HEK293 (cell line): Measurements from ENCODE around the gene CDH1.
"Not testable (repeated sequence)": the region's sequence is repeated elsewhere in the genome, so short reads cannot be mapped to it uniquely, and the experiment has no call there.

Experiments
- CTCF ChIA-PET: fragments of 350-600 bp; formaldehyde crosslinking; extraction: SDS; loops from one replicate; lab custom pipeline; 2021; ENCODE audit warnings: antibody characterized with exemption; lab: Yijun Ruan, JAX
- POLR2A ChIA-PET: fragments of 300-600 bp; formaldehyde crosslinking; extraction: SDS; loops from one replicate; lab custom pipeline; 2020; ENCODE audit warnings: antibody characterized with exemption, inconsistent platforms; lab: Yijun Ruan, JAX
- H3K27ac ChIP-seq: fragments of 200-500 bp; sonication (Bioruptor generic); 2 replicates; pipeline ENCODE4 v1.5.1; 2014; ENCODE audit warnings: low read depth, low read length, control low read depth, inconsistent platforms; ENCODE audit errors: extremely low read depth
- H3K36me3 ChIP-seq, 2 experiments: fragments of 200-500 bp in 1 of 2; sonication (Bioruptor generic) in 1 of 2; 1 replicate in 1 of 2; 2 replicates in 1 of 2; pipeline ENCODE4 v1.5.1; 2014 to 2017; ENCODE audit warnings: inconsistent platforms in 2 of 2, low read length in 2 of 2; ENCODE audit not compliant: control insufficient read depth in 2 of 2, insufficient read depth in 1 of 2
- H3K4me1 ChIP-seq: fragments of 200-500 bp; sonication (Bioruptor generic); 2 replicates; pipeline ENCODE4 v1.5.1; 2014; ENCODE audit warnings: mild to moderate bottlenecking, low read length, inconsistent platforms; ENCODE audit not compliant: control insufficient read depth, insufficient read depth
- H3K4me3 ChIP-seq: 2 replicates; pipeline ENCODE4 v1.5.1; 2011; ENCODE audit warnings: low read depth, mild to moderate bottlenecking, control low read depth, low read length, moderate library complexity
- H3K9me3 ChIP-seq: fragments of 200-500 bp; sonication (Bioruptor generic); 2 replicates; pipeline ENCODE4 v1.5.1; 2014; ENCODE audit warnings: low read depth, low read length, inconsistent platforms; ENCODE audit not compliant: control insufficient read depth, insufficient read depth
- KLF10 ChIP-seq: fragments of 450-650 bp; IDR thresholded peaks from 2 replicates; pipeline ENCODE4 v1.5.1; 2018; ENCODE audit warnings: missing biosample characterization, mild to moderate bottlenecking, missing genetic modification characterization
- KLF16 ChIP-seq: fragments of 450-650 bp; formaldehyde crosslinking; IDR thresholded peaks from 2 replicates; pipeline ENCODE4 v1.5.1; 2017; ENCODE audit warnings: missing biosample characterization, missing genetic modification characterization
- PRDM1 ChIP-seq: fragments of 450-650 bp; formaldehyde crosslinking; IDR thresholded peaks from 2 replicates; pipeline ENCODE4; 2016; ENCODE audit warnings: missing biosample characterization, missing genetic modification characterization
- SCRT1 ChIP-seq: fragments of 450-650 bp; formaldehyde crosslinking; IDR thresholded peaks from 2 replicates; pipeline ENCODE4 v1.5.1; 2016; ENCODE audit warnings: missing biosample characterization, missing genetic modification characterization, borderline replicate concordance
- SP3 ChIP-seq: fragments of 450-650 bp; formaldehyde crosslinking; IDR thresholded peaks from 2 replicates; pipeline ENCODE4 v1.5.1; 2016; ENCODE audit warnings: missing biosample characterization, missing genetic modification characterization
- TRIM28 ChIP-seq: IDR thresholded peaks from 2 replicates; pipeline ENCODE4 v1.6.1; 2011; ENCODE audit warnings: low read length, control low read depth, borderline replicate concordance
- ZNF114 ChIP-seq: fragments of 450-650 bp; formaldehyde crosslinking; IDR thresholded peaks from 2 replicates; pipeline ENCODE4 v1.5.0; 2017; ENCODE audit warnings: missing biosample characterization, missing genetic modification characterization
- ZNF121 ChIP-seq: fragments of 450-650 bp; formaldehyde crosslinking; IDR thresholded peaks from 2 replicates; pipeline ENCODE4 v1.5.1; 2016; ENCODE audit warnings: missing biosample characterization, missing genetic modification characterization
- ZNF132 ChIP-seq: fragments of 450-650 bp; formaldehyde crosslinking; IDR thresholded peaks from 2 replicates; pipeline ENCODE4 v1.5.1; 2017; ENCODE audit warnings: missing biosample characterization, missing genetic modification characterization, borderline replicate concordance
- ZNF311 ChIP-seq: fragments of 450-650 bp; formaldehyde crosslinking; IDR thresholded peaks from 2 replicates; pipeline ENCODE4 v1.5.1; 2017; ENCODE audit warnings: missing biosample characterization, missing genetic modification characterization, borderline replicate concordance
- ZNF394 ChIP-seq: fragments of 450-650 bp; formaldehyde crosslinking; IDR thresholded peaks from 2 replicates; pipeline ENCODE4 v1.5.1; 2016; ENCODE audit warnings: missing biosample characterization, missing genetic modification characterization, mild to moderate bottlenecking, moderate library complexity, borderline replicate concordance
- ZNF585B ChIP-seq: fragments of 450-650 bp; formaldehyde crosslinking; IDR thresholded peaks from 2 replicates; pipeline ENCODE4 v1.5.1; 2016; ENCODE audit warnings: missing biosample characterization, missing genetic modification characterization
- ZNF677 ChIP-seq: fragments of 450-650 bp; IDR thresholded peaks from 2 replicates; pipeline ENCODE4 v1.5.0; 2018; ENCODE audit warnings: missing biosample characterization, mild to moderate bottlenecking, missing genetic modification characterization, moderate library complexity
- ZNF76 ChIP-seq: fragments of 450-650 bp; formaldehyde crosslinking; IDR thresholded peaks from 2 replicates; pipeline ENCODE4; 2016; ENCODE audit warnings: low read depth, missing biosample characterization, missing genetic modification characterization, borderline replicate concordance
- ZNF777 ChIP-seq: fragments of 450-650 bp; formaldehyde crosslinking; IDR thresholded peaks from 2 replicates; pipeline ENCODE4 v1.5.1; 2017; ENCODE audit warnings: missing biosample characterization, missing genetic modification characterization, borderline replicate concordance
- TF ChIP-seq, protein P1 (sequence below): fragments of 450-650 bp; formaldehyde crosslinking; IDR thresholded peaks from 2 replicates; pipeline ENCODE4 v1.5.1; 2016; ENCODE audit warnings: missing biosample characterization, missing genetic modification characterization
- TF ChIP-seq, protein P2 (sequence below): fragments of 450-650 bp; formaldehyde crosslinking; IDR thresholded peaks from 2 replicates; pipeline ENCODE4 v1.5.1; 2017; ENCODE audit warnings: missing biosample characterization, mild to moderate bottlenecking, missing genetic modification characterization, moderate library complexity
- TF ChIP-seq, protein P3 (sequence below): fragments of 450-650 bp; formaldehyde crosslinking; IDR thresholded peaks from 2 replicates; pipeline ENCODE4 v1.5.1; 2016; ENCODE audit warnings: missing biosample characterization, missing genetic modification characterization, borderline replicate concordance
- TF ChIP-seq, protein P4 (sequence below): fragments of 450-650 bp; formaldehyde crosslinking; IDR thresholded peaks from 2 replicates; pipeline ENCODE4 v1.5.1; 2016; ENCODE audit warnings: missing biosample characterization, missing genetic modification characterization

CDH1 gene

DNA sequence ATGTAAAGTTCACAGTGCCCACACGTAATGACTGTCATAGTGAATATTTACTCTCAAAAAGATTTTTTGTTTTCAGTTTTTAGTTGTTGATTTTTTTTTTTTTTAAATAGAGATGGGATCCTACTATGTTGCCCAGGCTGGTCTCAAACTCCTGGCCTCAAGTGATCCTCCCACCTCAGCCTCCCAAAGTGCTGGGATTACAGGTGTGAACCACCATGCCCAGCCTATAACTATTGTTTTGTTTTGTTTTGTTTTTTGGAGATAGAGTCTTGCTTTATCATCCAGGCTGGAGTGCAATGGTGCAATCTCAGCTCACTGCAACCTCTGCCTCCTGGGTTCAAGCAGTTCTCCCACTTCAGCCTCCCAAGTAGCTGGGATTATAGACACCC lies 50.3 kb downstream of the CDH1 start:
- POLR2A ChIA-PET, H3K4me3 ChIP-seq, H3K27ac ChIP-seq, H3K9me3 ChIP-seq, H3K36me3 ChIP-seq, H3K4me1 ChIP-seq: not testable (repeated sequence)
- CTCF ChIA-PET = interaction anchor here (1.3 kb wide), 1 partner anchor 13 kb away, joined by 6 read pairs; no protein-coding TSS in a partner anchor

DNA sequence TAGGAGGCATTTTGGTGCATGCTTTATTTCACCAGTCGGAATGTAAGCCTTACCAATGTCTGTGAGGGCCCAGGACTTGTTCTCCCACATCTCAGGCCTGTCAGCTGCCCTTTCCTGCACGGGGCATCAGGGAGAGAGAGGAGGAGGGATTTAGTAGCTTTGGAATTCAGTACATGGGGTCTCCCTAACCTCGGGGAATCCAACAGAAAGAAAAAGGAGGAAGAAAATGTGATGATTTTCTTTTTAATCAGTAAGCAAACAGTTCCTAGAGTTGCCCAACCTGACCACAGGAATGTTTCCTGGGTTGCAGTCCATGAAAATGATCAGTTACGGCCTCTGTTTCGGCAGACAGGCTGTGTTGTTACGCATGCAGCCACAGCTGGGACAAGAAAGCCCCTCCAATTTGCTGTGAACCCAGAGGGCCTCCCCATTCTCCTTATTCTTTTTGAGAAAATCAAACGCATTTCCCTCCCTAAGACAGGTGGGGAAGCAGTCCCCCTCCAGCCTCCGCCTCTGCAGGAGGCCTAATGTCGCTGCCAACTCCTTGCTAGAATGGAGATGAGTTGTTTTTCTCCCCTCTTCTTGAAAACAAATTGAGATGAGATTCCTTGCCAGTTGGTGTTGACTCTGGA lies 53.2 kb downstream of the CDH1 start:
- TF ChIP-seq ZNF585B (tag by site-specific recombination) (no peak), ZNF777 (tag by site-specific recombination) (no peak), ZNF677 (no peak), ZNF76 (no peak), TRIM28 (no peak)
- TF ChIP-seq, protein P1, sequence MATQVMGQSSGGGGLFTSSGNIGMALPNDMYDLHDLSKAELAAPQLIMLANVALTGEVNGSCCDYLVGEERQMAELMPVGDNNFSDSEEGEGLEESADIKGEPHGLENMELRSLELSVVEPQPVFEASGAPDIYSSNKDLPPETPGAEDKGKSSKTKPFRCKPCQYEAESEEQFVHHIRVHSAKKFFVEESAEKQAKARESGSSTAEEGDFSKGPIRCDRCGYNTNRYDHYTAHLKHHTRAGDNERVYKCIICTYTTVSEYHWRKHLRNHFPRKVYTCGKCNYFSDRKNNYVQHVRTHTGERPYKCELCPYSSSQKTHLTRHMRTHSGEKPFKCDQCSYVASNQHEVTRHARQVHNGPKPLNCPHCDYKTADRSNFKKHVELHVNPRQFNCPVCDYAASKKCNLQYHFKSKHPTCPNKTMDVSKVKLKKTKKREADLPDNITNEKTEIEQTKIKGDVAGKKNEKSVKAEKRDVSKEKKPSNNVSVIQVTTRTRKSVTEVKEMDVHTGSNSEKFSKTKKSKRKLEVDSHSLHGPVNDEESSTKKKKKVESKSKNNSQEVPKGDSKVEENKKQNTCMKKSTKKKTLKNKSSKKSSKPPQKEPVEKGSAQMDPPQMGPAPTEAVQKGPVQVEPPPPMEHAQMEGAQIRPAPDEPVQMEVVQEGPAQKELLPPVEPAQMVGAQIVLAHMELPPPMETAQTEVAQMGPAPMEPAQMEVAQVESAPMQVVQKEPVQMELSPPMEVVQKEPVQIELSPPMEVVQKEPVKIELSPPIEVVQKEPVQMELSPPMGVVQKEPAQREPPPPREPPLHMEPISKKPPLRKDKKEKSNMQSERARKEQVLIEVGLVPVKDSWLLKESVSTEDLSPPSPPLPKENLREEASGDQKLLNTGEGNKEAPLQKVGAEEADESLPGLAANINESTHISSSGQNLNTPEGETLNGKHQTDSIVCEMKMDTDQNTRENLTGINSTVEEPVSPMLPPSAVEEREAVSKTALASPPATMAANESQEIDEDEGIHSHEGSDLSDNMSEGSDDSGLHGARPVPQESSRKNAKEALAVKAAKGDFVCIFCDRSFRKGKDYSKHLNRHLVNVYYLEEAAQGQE (tag by site-specific recombination) = no peak
- TF ChIP-seq, all 188 proteins: peak for 0
- POLR2A ChIA-PET = no interaction called here
- Histone ChIP-seq H3K36me3 (no peaks in the 10 kb centered on the region), H3K27ac (no peak overlapping the region), H3K4me1 (no peaks in the 10 kb centered on the region), H3K9me3 (no peaks in the 10 kb centered on the region), H3K4me3 (no peak overlapping the region)
- CTCF ChIA-PET = interaction anchor here (1.1 kb wide), 1 partner anchor 200 kb away, joined by 3 read pairs; no protein-coding TSS in a partner anchor

DNA sequence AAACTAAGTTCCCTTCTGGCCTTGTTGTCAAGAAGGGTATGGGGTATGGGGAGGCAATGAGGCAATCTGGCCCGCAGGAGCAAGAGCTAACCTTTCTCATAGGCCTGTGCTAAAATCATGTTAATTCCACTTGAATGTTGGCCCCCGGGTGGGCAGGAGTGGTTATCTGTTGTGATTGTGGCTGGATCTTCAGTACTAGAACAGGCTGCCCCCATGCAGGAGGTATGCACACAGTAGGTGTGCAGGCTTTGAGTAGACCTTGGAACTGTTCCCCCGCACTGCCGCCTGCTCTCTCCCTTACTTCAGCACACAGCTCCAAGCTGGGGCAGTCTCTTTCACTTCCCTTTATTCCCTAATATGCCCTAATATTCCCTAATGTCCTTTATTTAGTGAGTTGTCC lies 53.9 kb downstream of the CDH1 start:
- Histone ChIP-seq H3K4me3 (no peak overlapping the region), H3K27ac (no peak overlapping the region), H3K4me1 (no peaks in the 10 kb centered on the region), H3K9me3 (no peaks in the 10 kb centered on the region), H3K36me3 (no peaks in the 10 kb centered on the region)
- CTCF ChIA-PET = interaction anchor here (1.1 kb wide), 1 partner anchor 201 kb away, joined by 3 read pairs; no protein-coding TSS in a partner anchor
- POLR2A ChIA-PET = no interaction called here
- no peak for TF ChIP-seq SCRT1
- TF ChIP-seq, protein P2, sequence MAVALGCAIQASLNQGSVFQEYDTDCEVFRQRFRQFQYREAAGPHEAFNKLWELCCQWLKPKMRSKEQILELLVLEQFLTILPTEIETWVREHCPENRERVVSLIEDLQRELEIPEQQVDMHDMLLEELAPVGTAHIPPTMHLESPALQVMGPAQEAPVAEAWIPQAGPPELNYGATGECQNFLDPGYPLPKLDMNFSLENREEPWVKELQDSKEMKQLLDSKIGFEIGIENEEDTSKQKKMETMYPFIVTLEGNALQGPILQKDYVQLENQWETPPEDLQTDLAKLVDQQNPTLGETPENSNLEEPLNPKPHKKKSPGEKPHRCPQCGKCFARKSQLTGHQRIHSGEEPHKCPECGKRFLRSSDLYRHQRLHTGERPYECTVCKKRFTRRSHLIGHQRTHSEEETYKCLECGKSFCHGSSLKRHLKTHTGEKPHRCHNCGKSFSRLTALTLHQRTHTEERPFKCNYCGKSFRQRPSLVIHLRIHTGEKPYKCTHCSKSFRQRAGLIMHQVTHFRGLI (tag by site-specific recombination) = no peak
- no peak for TF ChIP-seq ZNF114 (tag by site-specific recombination)
- TF ChIP-seq SP3 (tag by site-specific recombination) = no peak
- TF ChIP-seq ZNF121 (tag by site-specific recombination) = no peak
- TF ChIP-seq ZNF394 (tag by site-specific recombination) = no peak
- TF ChIP-seq, protein P3, sequence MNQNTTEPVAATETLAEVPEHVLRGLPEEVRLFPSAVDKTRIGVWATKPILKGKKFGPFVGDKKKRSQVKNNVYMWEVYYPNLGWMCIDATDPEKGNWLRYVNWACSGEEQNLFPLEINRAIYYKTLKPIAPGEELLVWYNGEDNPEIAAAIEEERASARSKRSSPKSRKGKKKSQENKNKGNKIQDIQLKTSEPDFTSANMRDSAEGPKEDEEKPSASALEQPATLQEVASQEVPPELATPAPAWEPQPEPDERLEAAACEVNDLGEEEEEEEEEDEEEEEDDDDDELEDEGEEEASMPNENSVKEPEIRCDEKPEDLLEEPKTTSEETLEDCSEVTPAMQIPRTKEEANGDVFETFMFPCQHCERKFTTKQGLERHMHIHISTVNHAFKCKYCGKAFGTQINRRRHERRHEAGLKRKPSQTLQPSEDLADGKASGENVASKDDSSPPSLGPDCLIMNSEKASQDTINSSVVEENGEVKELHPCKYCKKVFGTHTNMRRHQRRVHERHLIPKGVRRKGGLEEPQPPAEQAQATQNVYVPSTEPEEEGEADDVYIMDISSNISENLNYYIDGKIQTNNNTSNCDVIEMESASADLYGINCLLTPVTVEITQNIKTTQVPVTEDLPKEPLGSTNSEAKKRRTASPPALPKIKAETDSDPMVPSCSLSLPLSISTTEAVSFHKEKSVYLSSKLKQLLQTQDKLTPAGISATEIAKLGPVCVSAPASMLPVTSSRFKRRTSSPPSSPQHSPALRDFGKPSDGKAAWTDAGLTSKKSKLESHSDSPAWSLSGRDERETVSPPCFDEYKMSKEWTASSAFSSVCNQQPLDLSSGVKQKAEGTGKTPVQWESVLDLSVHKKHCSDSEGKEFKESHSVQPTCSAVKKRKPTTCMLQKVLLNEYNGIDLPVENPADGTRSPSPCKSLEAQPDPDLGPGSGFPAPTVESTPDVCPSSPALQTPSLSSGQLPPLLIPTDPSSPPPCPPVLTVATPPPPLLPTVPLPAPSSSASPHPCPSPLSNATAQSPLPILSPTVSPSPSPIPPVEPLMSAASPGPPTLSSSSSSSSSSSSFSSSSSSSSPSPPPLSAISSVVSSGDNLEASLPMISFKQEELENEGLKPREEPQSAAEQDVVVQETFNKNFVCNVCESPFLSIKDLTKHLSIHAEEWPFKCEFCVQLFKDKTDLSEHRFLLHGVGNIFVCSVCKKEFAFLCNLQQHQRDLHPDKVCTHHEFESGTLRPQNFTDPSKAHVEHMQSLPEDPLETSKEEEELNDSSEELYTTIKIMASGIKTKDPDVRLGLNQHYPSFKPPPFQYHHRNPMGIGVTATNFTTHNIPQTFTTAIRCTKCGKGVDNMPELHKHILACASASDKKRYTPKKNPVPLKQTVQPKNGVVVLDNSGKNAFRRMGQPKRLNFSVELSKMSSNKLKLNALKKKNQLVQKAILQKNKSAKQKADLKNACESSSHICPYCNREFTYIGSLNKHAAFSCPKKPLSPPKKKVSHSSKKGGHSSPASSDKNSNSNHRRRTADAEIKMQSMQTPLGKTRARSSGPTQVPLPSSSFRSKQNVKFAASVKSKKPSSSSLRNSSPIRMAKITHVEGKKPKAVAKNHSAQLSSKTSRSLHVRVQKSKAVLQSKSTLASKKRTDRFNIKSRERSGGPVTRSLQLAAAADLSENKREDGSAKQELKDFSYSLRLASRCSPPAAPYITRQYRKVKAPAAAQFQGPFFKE = no peak
- TF ChIP-seq, protein P4, sequence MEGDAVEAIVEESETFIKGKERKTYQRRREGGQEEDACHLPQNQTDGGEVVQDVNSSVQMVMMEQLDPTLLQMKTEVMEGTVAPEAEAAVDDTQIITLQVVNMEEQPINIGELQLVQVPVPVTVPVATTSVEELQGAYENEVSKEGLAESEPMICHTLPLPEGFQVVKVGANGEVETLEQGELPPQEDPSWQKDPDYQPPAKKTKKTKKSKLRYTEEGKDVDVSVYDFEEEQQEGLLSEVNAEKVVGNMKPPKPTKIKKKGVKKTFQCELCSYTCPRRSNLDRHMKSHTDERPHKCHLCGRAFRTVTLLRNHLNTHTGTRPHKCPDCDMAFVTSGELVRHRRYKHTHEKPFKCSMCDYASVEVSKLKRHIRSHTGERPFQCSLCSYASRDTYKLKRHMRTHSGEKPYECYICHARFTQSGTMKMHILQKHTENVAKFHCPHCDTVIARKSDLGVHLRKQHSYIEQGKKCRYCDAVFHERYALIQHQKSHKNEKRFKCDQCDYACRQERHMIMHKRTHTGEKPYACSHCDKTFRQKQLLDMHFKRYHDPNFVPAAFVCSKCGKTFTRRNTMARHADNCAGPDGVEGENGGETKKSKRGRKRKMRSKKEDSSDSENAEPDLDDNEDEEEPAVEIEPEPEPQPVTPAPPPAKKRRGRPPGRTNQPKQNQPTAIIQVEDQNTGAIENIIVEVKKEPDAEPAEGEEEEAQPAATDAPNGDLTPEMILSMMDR = no peak
- TF ChIP-seq ZNF132 (tag by site-specific recombination) = no peak
- TF ChIP-seq KLF16 (tag by site-specific recombination) = no peak
- TF ChIP-seq ZNF311 (tag by site-specific recombination) = no peak
- no peak for TF ChIP-seq KLF10 (tag by site-specific recombination)
- TF ChIP-seq PRDM1 (tag by site-specific recombination) = no peak
